ENCODE measurements around the gene SYT17.
"Not testable (repeated sequence)": the region's sequence is repeated elsewhere in the genome, so short reads cannot be mapped to it uniquely, and the experiment has no call there.

Gene SYT17

DNA sequence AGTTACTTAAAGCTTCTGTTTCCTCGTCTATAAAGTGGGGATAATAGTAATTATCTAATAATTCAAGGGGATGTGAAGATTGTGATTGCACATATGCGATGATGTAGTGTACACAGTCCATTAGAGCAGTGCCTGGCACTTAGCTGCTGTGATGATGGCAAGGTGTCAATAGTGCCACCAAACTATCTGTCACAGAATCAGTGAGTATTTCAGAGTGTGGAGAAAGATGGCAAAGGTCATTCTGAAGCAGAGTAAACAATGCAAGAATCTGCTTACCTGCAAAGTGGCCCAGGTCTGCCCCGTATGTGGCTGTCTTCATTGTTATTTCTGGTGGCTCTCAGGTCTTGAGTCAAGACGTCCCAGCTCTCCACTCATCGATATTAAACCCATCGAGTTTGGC is 15.1 kb downstream of the SYT17 start:
- H3K9me3 ChIP-seq, result no peaks in the 10 kb centered on the region
- H3K4me3 ChIP-seq (ENCODE audit: low read depth in 1 of 2, low read length in 1 of 2), result no peak overlapping the region
- no peaks in the 10 kb centered on the region for H3K4me1 ChIP-seq (ENCODE audit: control insufficient read depth in 1 of 2, insufficient read depth in 1 of 2, low read depth in 1 of 2, low read length in 1 of 2)
- no peaks in the 10 kb centered on the region for H3K36me3 ChIP-seq
- TF ChIP-seq, protein P1, sequence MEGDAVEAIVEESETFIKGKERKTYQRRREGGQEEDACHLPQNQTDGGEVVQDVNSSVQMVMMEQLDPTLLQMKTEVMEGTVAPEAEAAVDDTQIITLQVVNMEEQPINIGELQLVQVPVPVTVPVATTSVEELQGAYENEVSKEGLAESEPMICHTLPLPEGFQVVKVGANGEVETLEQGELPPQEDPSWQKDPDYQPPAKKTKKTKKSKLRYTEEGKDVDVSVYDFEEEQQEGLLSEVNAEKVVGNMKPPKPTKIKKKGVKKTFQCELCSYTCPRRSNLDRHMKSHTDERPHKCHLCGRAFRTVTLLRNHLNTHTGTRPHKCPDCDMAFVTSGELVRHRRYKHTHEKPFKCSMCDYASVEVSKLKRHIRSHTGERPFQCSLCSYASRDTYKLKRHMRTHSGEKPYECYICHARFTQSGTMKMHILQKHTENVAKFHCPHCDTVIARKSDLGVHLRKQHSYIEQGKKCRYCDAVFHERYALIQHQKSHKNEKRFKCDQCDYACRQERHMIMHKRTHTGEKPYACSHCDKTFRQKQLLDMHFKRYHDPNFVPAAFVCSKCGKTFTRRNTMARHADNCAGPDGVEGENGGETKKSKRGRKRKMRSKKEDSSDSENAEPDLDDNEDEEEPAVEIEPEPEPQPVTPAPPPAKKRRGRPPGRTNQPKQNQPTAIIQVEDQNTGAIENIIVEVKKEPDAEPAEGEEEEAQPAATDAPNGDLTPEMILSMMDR (IDR thresholded peaks at IDR 0.05), result no peak
- H3K27me3 ChIP-seq, result peaks cover 5% of the 10 kb centered on the region
- no peak overlapping the region for H3K27ac ChIP-seq

DNA sequence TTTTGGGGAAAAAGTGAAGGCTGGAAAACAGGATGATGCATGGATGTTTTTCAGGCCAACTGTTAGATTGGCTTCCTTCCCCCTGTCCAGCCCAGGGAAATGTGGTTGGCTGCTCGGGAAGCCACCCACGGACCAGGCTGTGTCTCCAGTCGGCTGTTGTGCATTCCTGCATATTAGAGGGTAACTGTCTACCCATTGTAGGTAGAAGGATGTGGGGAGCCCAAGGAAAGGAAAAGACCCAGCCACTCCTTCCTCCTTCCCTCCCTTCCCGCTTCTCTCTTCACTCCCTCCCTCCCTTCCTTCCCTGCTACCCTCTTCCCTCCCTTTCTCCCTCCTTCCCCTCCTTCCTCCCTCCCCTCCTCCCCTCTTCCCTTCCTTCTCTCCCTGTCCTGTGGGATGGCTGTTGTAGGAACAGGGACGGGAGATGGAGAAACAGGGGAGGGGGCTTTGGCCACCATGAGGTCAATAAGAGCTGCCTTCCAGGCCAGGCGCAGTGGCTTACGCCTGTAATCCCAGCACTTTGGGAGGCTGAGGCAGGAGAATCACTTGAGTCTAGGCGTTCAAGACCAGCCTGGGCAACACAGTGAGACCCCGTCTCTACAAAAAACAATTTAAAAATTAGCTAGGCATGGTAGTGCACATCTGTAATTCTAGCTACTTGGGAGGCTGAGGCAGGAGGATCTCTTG is 16.9 kb downstream of the SYT17 start:
- Histone ChIP-seq H3K27me3 (no peaks in the 10 kb centered on the region), H3K4me1 (ENCODE audit: control insufficient read depth in 1 of 2, insufficient read depth in 1 of 2, low read depth in 1 of 2, low read length in 1 of 2) (no peaks in the 10 kb centered on the region), H3K9me3 (no peaks in the 10 kb centered on the region), H3K4me3 (ENCODE audit: low read depth in 1 of 2, low read length in 1 of 2) (no peak overlapping the region), H3K27ac (no peak overlapping the region), H3K36me3 (no peaks in the 10 kb centered on the region)
- TF ChIP-seq, protein P1 (IDR thresholded peaks at IDR 0.05), result no peak

DNA sequence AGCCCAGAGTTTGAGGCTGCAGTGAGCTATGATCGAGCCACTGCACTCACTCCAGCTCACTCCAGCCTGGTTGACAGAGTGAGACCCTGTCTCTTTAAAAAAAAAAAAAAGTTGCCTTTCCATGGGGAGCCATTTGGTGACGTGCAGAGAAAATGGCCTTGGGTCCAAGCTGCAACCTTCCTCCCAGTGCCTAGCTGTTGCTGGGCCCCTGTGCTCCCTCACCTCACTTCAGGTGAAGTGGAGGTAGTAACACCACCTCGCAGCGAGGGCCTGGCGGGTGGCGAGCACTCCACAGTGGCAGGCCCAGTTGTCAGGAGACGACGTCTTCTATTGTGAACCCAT is 17.4 kb downstream of the SYT17 start:
- H3K4me3 ChIP-seq (ENCODE audit: low read depth in 1 of 2, low read length in 1 of 2), result no peak overlapping the region
- H3K36me3 ChIP-seq, result no peaks in the 10 kb centered on the region
- H3K27ac ChIP-seq, result no peak overlapping the region
- H3K9me3 ChIP-seq, result no peaks in the 10 kb centered on the region
- no peaks in the 10 kb centered on the region for H3K27me3 ChIP-seq
- no peaks in the 10 kb centered on the region for H3K4me1 ChIP-seq (ENCODE audit: control insufficient read depth in 1 of 2, insufficient read depth in 1 of 2, low read depth in 1 of 2, low read length in 1 of 2)
- TF ChIP-seq, protein P1 (IDR thresholded peaks at IDR 0.05), result no peak

DNA sequence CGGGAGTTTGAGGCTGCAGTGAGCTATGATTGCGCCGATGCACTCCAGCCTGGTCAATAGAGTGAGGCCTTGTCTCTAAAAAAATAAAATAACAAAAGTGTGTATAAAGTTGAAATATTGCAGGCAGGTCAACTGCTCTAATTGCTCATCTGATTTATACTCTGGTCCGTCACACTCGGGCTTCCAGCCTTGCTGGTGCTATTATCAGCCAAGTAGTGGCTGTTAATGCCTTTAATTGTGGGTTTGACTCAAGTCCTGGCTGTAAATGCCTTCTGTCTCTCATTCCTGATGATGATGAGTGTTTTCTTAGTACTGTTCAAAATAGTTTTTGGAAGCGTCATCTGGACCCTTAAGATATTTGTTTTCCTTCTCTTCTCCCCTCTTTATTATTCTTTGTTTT is 18.4 kb downstream of the SYT17 start:
- H3K4me3 ChIP-seq (ENCODE audit: low read depth in 1 of 2, low read length in 1 of 2), result no peak overlapping the region
- H3K9me3 ChIP-seq, result no peaks in the 10 kb centered on the region
- H3K27me3 ChIP-seq, result no peaks in the 10 kb centered on the region
- H3K4me1 ChIP-seq (ENCODE audit: control insufficient read depth in 1 of 2, insufficient read depth in 1 of 2, low read depth in 1 of 2, low read length in 1 of 2), result no peaks in the 10 kb centered on the region
- TF ChIP-seq, protein P1 (IDR thresholded peaks at IDR 0.05), result no peak
- H3K36me3 ChIP-seq, result no peaks in the 10 kb centered on the region
- H3K27ac ChIP-seq, result no peak overlapping the region

- H3K9me3 ChIP-seq; H3K4me3 ChIP-seq (ENCODE audit: low read depth in 1 of 2, low read length in 1 of 2); H3K4me1 ChIP-seq (ENCODE audit: control insufficient read depth in 1 of 2, insufficient read depth in 1 of 2, low read depth in 1 of 2, low read length in 1 of 2); H3K27ac ChIP-seq; H3K36me3 ChIP-seq; H3K27me3 ChIP-seq: not testable (repeated sequence)
Observed at GRCh38 chr16:19187961-19188360, 19.9 kb downstream of the SYT17 start.

DNA sequence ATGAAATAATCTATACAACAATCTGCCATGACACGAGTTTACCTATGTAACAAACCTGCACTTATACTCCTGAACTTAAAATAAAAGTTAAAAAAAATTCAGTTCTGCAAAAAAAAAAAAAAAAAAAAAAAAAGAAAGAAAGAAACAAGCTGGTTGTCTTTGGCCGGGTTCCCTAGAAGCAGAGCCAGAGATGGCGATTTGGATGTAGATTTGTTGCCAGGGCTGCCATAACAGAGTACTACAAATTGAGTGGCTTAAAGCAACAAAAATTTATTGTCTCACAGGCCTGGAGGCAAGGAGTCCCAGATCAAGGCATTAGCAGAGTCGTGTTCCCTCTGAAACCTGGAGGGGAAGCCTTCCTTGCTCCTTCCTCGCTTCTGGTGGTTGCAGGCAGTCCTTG is 20.4 kb downstream of the SYT17 start:
- Histone ChIP-seq H3K9me3 (no peaks in the 10 kb centered on the region), H3K4me3 (ENCODE audit: low read depth in 1 of 2, low read length in 1 of 2) (no peak overlapping the region), H3K4me1 (ENCODE audit: control insufficient read depth in 1 of 2, insufficient read depth in 1 of 2, low read depth in 1 of 2, low read length in 1 of 2) (no peaks in the 10 kb centered on the region), H3K27me3 (no peaks in the 10 kb centered on the region), H3K36me3 (no peaks in the 10 kb centered on the region), H3K27ac (no peak overlapping the region)
- TF ChIP-seq, protein P1 (IDR thresholded peaks at IDR 0.05), result no peak
